Right renal pelvis (tissue), 4 donors: ENCODE measurements around the gene TBPL1. TPM values are rescaled to one million over a fixed set of nuclear protein-coding genes. Genes with fewer than 3 reads are reported as not detected.

ENCODE experiments used
- DNase-seq, 4 donors: peaks; one replicate each; pipeline ENCODE4 v3.0.0-alpha.2; 2013; ENCODE audit warnings: low read depth in 4 of 4, low spot score in 3 of 4, missing footprints in 1 of 4
- polyA plus RNA-seq, 4 donors: library from polyadenylated mRNA; unstranded; fragments of 120-200 nt; gene quantifications; one replicate each; pipeline ENCODE4 v1.2.1, GENCODE V29; 2013; ENCODE audit not compliant: insufficient read length in 4 of 4

The TBPL1 gene
- polyA plus RNA-seq, 4 donors: 44.8 to 55.9 (median 53.0) TPM

- DNase-seq: no peak
These were observed 49.8 kb downstream of the TBPL1 start for GRCh38 chr6:134002821-134003220.

GRCh38 chr6:134003542-134003951 lies 50.5 kb downstream of the TBPL1 start:
- DNase-seq: no peak

GRCh38 chr6:134004714-134005113 lies 51.7 kb downstream of the TBPL1 start:
- no peak for DNase-seq

GRCh38 chr6:134005800-134006199 lies 52.8 kb downstream of the TBPL1 start:
- DNase-seq: no peak

GRCh38 chr6:134007077-134007476 lies 54.1 kb downstream of the TBPL1 start:
- no peak for DNase-seq

- no peak for DNase-seq
These were observed 56.9 kb downstream of the TBPL1 start for GRCh38 chr6:134009876-134010275.

GRCh38 chr6:134010400-134010799 lies 57.4 kb downstream of the TBPL1 start:
- DNase-seq: no peak

- no peak for DNase-seq
These were observed 58.0 kb downstream of the TBPL1 start for GRCh38 chr6:134010974-134011373.

- no peak for DNase-seq
These were observed 61.6 kb downstream of the TBPL1 start for GRCh38 chr6:134014588-134015137.

GRCh38 chr6:134015719-134016557 lies 62.9 kb downstream of the TBPL1 start:
- no peak for DNase-seq

- no peak for DNase-seq
These were observed 63.5 kb downstream of the TBPL1 start for GRCh38 chr6:134016558-134016814.

GRCh38 chr6:134020071-134020470 lies 67.0 kb downstream of the TBPL1 start:
- DNase-seq: no peak

- DNase-seq: no peak
These were observed 67.5 kb downstream of the TBPL1 start for GRCh38 chr6:134020543-134020942.

- no peak for DNase-seq
These were observed 67.9 kb downstream of the TBPL1 start for GRCh38 chr6:134020968-134021367.

- no peak for DNase-seq
These were observed 68.5 kb downstream of the TBPL1 start for GRCh38 chr6:134021396-134022122.

GRCh38 chr6:134022650-134023049 lies 69.6 kb downstream of the TBPL1 start:
- no peak for DNase-seq

- DNase-seq: no peak
These were observed 73.6 kb downstream of the TBPL1 start for GRCh38 chr6:134026597-134026996.

GRCh38 chr6:134028438-134028837 lies 75.4 kb downstream of the TBPL1 start:
- DNase-seq: no peak

- no peak for DNase-seq
These were observed 76.8 kb downstream of the TBPL1 start for GRCh38 chr6:134029495-134030455.

GRCh38 chr6:134031696-134032255 lies 78.8 kb downstream of the TBPL1 start:
- no peak for DNase-seq
